GM20000 (cell line): Measurements from ENCODE around the gene TMEM45A.

Experiments
- DNase-seq: peaks from one replicate; pipeline ENCODE4 v3.0.0; 2012; ENCODE audit warnings: low spot score
- CTCF ChIP-seq: IDR thresholded peaks from 2 replicates; pipeline ENCODE4 v1.5.1; 2012; ENCODE audit warnings: mild to moderate bottlenecking, control low read depth; ENCODE audit errors: extremely low read depth, missing control alignments

The TMEM45A gene

GRCh38 chr3:100605358-100605757 lies 112.9 kb downstream of the TMEM45A start:
- DNase-seq = no peak
- no peak for TF ChIP-seq CTCF

- DNase-seq = no peak
- TF ChIP-seq CTCF = no peak
Observed at GRCh38 chr3:100606894-100607512, 114.6 kb downstream of the TMEM45A start.

GRCh38 chr3:100609305-100609704 lies 116.9 kb downstream of the TMEM45A start, which contains the start of gene ADGRG7:
Gene ADGRG7, plus strand, starts transcription at chr3:100609601. Its CDS starts 256 bp downstream, at chr3:100609857.
- DNase-seq = no peak
- TF ChIP-seq CTCF = no peak

GRCh38 chr3:100609963-100610362 lies 117.5 kb downstream of the TMEM45A start:
- no peak for TF ChIP-seq CTCF
- no peak for DNase-seq

GRCh38 chr3:100611221-100611620 lies 118.8 kb downstream of the TMEM45A start:
- DNase-seq = no peak
- TF ChIP-seq CTCF = no peak

- DNase-seq = no peak
- no peak for TF ChIP-seq CTCF
Observed at GRCh38 chr3:100613721-100614390, 121.4 kb downstream of the TMEM45A start.

- TF ChIP-seq CTCF = no peak
- DNase-seq = no peak
Observed at GRCh38 chr3:100614941-100615340, 122.5 kb downstream of the TMEM45A start.
